ENCODE results near the gene ZFYVE21.

The ZFYVE21 gene

GRCh38 chr14:103696466-103697071 is 19.0 kb upstream of the ZFYVE21 start:
- no peak overlapping the region for H3K4me3 ChIP-seq (replicated peaks in 1 of 2; ENCODE audit: low read depth in 2 of 2, low read length in 2 of 2)
- DNase-seq (ENCODE audit: low read depth in 2 of 2), result peak; percentile 44 to 51
- TF ChIP-seq CTCF (IDR thresholded peaks at IDR 0.05; ENCODE audit: low read depth, low read length), result no peak

DNA sequence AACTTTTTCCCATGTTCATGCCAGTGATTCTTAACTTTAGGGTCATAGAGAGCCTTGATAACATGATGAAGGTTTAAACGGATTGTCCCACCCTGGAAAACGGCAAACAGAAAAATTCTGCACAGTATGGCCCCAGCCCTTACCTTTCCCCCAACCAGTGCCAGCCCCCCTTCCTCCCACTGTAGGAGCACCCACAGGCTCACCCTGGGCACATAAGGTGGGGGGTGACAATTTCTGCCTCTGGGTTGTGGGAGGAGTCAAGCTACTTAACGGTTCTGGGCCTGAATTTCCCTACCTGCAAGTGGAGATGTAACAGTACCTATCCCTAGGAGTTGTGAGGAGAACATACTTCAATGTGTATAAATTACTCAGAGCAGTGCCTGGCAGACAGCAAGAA is 18.4 kb upstream of the ZFYVE21 start:
- no peak for DNase-seq (ENCODE audit: low read depth in 2 of 2)
- TF ChIP-seq CTCF (IDR thresholded peaks at IDR 0.05; ENCODE audit: low read depth, low read length), result no peak
- H3K4me3 ChIP-seq (replicated peaks in 1 of 2; ENCODE audit: low read depth in 2 of 2, low read length in 2 of 2), result no peak overlapping the region

GRCh38 chr14:103697603-103698379 is 17.8 kb upstream of the ZFYVE21 start:
- TF ChIP-seq CTCF (IDR thresholded peaks at IDR 0.05; ENCODE audit: low read depth, low read length), result no peak
- H3K4me3 ChIP-seq (replicated peaks in 1 of 2; ENCODE audit: low read depth in 2 of 2, low read length in 2 of 2), result no peak overlapping the region
- no peak for DNase-seq (ENCODE audit: low read depth in 2 of 2)

DNA sequence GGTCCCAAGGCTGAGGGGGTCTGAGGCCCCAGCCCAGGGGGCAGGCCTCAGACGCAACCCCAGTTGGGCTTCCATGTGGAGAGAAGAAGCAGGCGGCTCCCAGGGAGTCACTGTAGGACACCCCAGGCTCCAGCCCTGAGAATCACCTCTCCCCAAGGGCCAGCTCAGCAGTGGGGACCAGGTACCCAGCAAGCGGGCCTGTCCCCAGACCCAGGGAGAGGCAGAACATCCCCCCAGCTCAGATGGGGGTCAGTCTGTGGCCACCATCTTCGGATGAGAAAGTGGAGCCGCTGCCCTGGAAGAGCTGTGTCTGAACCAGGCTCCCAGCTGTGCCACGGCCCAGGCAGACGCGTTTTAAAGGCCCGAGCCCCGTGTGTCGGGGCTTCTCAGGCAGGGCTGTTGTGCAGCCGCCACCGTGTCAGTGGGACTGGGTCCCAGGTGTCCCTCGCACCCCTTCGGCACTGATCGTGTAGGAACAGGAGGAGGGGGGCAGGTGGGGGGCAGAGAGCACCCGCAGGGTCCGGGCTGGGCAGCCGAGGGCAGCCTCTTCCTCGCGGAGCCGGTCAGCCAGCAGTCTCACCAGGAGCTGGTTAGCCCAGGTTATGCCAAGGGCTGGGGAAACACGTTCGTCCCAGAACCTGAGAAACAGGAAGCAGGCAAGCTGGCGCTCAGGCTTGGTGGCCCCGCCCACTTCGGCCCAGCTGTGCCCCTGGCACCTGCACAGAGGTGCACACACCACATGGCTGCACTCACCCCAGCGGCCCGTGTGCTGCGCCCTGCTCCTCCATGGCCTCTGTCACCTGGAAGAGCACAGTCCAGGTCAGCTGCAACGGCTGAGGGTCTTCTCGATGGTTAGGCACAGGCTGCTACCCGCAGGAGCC is 17.0 kb upstream of the ZFYVE21 start:
- no peak overlapping the region for H3K4me3 ChIP-seq (replicated peaks in 1 of 2; ENCODE audit: low read depth in 2 of 2, low read length in 2 of 2)
- no peak for TF ChIP-seq CTCF (IDR thresholded peaks at IDR 0.05; ENCODE audit: low read depth, low read length)
- no peak for DNase-seq (ENCODE audit: low read depth in 2 of 2)

DNA sequence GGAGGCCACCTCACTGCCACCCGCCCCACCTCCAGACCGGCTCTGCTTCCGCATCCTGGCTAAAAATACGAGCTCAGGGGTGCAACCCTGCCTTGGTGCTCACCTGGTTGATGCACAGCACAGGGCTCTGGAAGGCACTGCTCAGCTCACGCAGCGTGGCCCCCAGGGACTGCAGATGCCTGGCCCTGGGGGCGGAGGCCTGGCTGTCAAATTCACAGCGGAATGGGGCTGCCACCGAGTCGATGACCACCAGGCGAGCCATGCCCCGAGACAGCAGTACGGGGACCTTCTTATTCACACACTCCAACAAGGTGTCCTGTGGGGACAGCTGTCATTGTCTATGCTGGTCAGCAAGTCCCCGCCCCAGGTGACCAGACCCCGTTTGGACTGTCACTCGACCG is 16.3 kb upstream of the ZFYVE21 start:
- no peak overlapping the region for H3K4me3 ChIP-seq (replicated peaks in 1 of 2; ENCODE audit: low read depth in 2 of 2, low read length in 2 of 2)
- no peak for TF ChIP-seq CTCF (IDR thresholded peaks at IDR 0.05; ENCODE audit: low read depth, low read length)
- DNase-seq (ENCODE audit: low read depth in 2 of 2), result no peak

GRCh38 chr14:103699901-103700752 is 15.5 kb upstream of the ZFYVE21 start:
- H3K4me3 ChIP-seq (replicated peaks in 1 of 2; ENCODE audit: low read depth in 2 of 2, low read length in 2 of 2), result no peak overlapping the region
- no peak for DNase-seq (ENCODE audit: low read depth in 2 of 2)

More at GRCh38 chr14:103699901-103700752, 15.5 kb upstream of the ZFYVE21 start:
- no peak for TF ChIP-seq CTCF (IDR thresholded peaks at IDR 0.05; ENCODE audit: low read depth, low read length)

All from cardiac fibroblast (primary cell).